Heart left ventricle (tissue), 16 donors: ENCODE data around the gene PTK6. TPM values are rescaled to one million over a fixed set of nuclear protein-coding genes. Genes with fewer than 3 reads are reported as not detected.

Experiments used
- ATAC-seq, 4 donors: fragments of 200-7000 bp; cut with Tn5 transposase; one replicate each; pipeline ENCODE4 v1.9.1; 2020 to 2022; ENCODE audit warnings: moderate library complexity in 4 of 4, mild to moderate bottlenecking in 3 of 4, moderate number of reproducible peaks in 1 of 4
- DNase-seq, 5 donors: peaks; one replicate each; pipeline ENCODE4 v3.0.0-alpha.2; 2020
- H3K27ac ChIP-seq, 12 donors: fragments of 200-600 bp; sonication (generic) in 4 of 12; one replicate each; pipeline versions ENCODE4 v1.5.0 to v1.8.0; 2016 to 2022; ENCODE audit warnings: mild to moderate bottlenecking in 2 of 12
- H3K27me3 ChIP-seq, 9 donors: fragments of 200-600 bp; sonication (generic) in 2 of 9; one replicate each; pipeline versions ENCODE4 v1.5.1 to v1.8.0; 2016 to 2022; ENCODE audit warnings: mild to moderate bottlenecking in 3 of 9
- H3K36me3 ChIP-seq, 9 donors: fragments of 200-600 bp; sonication (generic) in 2 of 9; one replicate each; pipeline versions ENCODE4 v1.5.0 to v1.8.0; 2018 to 2022; ENCODE audit warnings: mild to moderate bottlenecking in 2 of 9
- H3K4me1 ChIP-seq, 12 donors: fragments of 200-600 bp; sonication (generic) in 4 of 12; one replicate each; pipeline versions ENCODE4 v1.5.0 to v1.8.0; 2016 to 2022; ENCODE audit warnings: mild to moderate bottlenecking in 3 of 12
- H3K4me3 ChIP-seq, 12 donors: fragments of 200-600 bp; sonication (generic) in 4 of 12; one replicate each; pipeline versions ENCODE4 v1.5.0 to v1.8.0; 2017 to 2022; ENCODE audit warnings: mild to moderate bottlenecking in 9 of 12, moderate library complexity in 4 of 12
- H3K9me3 ChIP-seq, 12 donors: fragments of 200-600 bp; sonication (generic) in 4 of 12; one replicate each; pipeline versions ENCODE4 v1.5.0 to v1.8.0; 2016 to 2022; ENCODE audit warnings: mild to moderate bottlenecking in 1 of 12
- POLR2A ChIP-seq, 2 donors: fragments of 450-650 bp; IDR thresholded peaks; one replicate each; pipeline ENCODE4 v1.6.1; 2017; ENCODE audit warnings: antibody characterized with exemption in 2 of 2, mild to moderate bottlenecking in 2 of 2, moderate library complexity in 2 of 2
- WGBS, 4 donors: extraction: QIAGEN DNeasy Blood & Tissue Kit in 2 of 4; methylation state at CpG; one replicate each; pipeline versions ENCODE4 v1.1.5 to v1.1.7; 2013 to 2018; 5-methylcytosine and 5-hydroxymethylcytosine counted together
- intact Hi-C, 10 donors: fragments of 100-400 bp; cut with DNase I; formaldehyde crosslinking; loops; one replicate each; pipeline versions ENCODE4 v1.11.1 to v1.14.2; 2022
- polyA plus RNA-seq, 2 donors: library from polyadenylated mRNA; stranded (reverse); fragments of 200-250 nt; gene quantifications; one replicate each; pipeline ENCODE4 v1.2.3, GENCODE V29; 2013
- total RNA-seq, 9 donors: library from RNA; depleted of rRNA in 2 of 9; stranded (reverse); fragments of >200 nt in 2 of 9; fragmentation: NEBNext Ultra II Directional in 3 of 9; extraction: Animal tissue kit (Norgen Biotek cat#: 25700) in 3 of 9; gene quantifications; one replicate each; pipeline versions ENCODE4 v1.1.0 to v1.2.4, GENCODE V29; 2016 to 2023
- TF ChIP-seq, protein P1 (sequence below), 12 donors: fragments of 200-600 bp; sonication (generic) in 4 of 12; IDR thresholded peaks; one replicate each; pipeline versions ENCODE4 v1.5.0 to v1.8.0; 2018 to 2022; ENCODE audit warnings: antibody characterized with exemption in 12 of 12, mild to moderate bottlenecking in 5 of 12
- donor health status: ischemic (EF 13 %, LVEDD 7.1; RV severe dilation, severe dysfunction).
- donor health status: healthy with polysubstance abuse.
- donor health status: DM: no; HTN: yes; CAD: no.
- donor health status: DM: no; HTN: no; CAD: no.
- donor health status: ischemic (EF 25% LVEDD 6.9; RV normal size, moderate dysfunction).
- donor health status: ischemic (EF 25% LVEDD 5.7; RV mildly dilated, moderate dysfunction).
- donor health status: healthy.
- donor health status: DM: yes; HTN: yes; CAD: no.
- donor health status: ischemic (EF 35%, LVEDD 5.7; RV mildly dilated, moderate dysfunction).
- donor health status: nonischemic (EF 11% LVEDD 7.7; RV severe dilation, severe dysfunction).
- donor health status: DM: yes; HTN: yes; CAD: no.
- donor health status: PGD.
- donor health status: ischemic (EF 29% LVEDD 5.4; RV normal size, mild dysfunction).
- donor health status: nonischemic (EF 23%, LVEDD 6.1; RV moderate dilation, normal function).

Gene PTK6
- total and polyA plus RNA-seq, 11 donors, result 0.04 to 0.29 (median 0.12) TPM; not detected in 7

DNA sequence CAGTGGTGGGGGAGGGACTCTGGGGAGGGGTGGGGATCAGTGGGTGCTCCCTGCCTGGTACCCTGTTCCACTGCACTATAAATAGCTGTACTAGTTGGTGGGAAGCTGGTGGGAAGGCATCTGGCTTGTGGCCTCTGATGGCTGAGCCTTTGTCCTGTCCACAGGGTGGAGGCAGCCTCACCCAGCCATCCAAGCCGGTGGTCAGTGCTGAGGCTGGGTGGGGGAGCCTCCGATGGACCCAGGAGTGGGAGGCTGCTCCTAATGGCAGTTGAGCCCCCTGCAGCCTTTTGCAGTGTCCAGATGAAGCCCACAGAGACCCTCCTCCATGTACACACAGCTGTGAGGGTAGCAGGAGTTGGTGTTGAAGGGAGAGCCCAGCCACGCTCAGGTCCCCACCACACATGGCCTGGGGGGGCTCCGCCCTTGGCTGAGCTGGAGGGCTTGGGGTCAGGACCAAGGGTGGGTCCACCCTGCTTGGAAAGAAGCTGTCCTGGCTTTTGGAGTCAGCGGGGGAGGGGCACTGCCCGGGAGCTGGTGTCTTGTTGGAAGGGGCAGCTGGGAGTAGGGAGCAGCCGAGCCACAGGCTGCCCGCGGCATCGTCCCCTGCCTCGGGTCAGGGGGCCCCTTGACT lies 14.1 kb downstream of the PTK6 start:
- TF ChIP-seq, protein P1, sequence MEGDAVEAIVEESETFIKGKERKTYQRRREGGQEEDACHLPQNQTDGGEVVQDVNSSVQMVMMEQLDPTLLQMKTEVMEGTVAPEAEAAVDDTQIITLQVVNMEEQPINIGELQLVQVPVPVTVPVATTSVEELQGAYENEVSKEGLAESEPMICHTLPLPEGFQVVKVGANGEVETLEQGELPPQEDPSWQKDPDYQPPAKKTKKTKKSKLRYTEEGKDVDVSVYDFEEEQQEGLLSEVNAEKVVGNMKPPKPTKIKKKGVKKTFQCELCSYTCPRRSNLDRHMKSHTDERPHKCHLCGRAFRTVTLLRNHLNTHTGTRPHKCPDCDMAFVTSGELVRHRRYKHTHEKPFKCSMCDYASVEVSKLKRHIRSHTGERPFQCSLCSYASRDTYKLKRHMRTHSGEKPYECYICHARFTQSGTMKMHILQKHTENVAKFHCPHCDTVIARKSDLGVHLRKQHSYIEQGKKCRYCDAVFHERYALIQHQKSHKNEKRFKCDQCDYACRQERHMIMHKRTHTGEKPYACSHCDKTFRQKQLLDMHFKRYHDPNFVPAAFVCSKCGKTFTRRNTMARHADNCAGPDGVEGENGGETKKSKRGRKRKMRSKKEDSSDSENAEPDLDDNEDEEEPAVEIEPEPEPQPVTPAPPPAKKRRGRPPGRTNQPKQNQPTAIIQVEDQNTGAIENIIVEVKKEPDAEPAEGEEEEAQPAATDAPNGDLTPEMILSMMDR (IDR thresholded peaks at IDR 0.05), result no peak
- TF ChIP-seq POLR2A (IDR thresholded peaks at IDR 0.05), result no peak
- intact Hi-C loops, result loop anchor here in 2 of 10 donors (5.0 to 10.0 kb wide), 2 partner anchors 78 to 81 kb away; no protein-coding TSS in a partner anchor
- WGBS, 4 donors, result 87 to 96% (median 92%) methylated on average over 4 to 11 of the region's 11 CpGs
- DNase-seq, result peak in 3 of 5 donors; percentile 9 to 65 (median 30)
- H3K27me3 ChIP-seq, result no peaks in the 10 kb centered on the region
- H3K4me1 ChIP-seq, result peaks cover 0 to 35% (median 22%) of the 10 kb centered on the region in 12 donors
- peaks cover 0 to 9% (median 0%) of the 10 kb centered on the region in 12 donors for H3K9me3 ChIP-seq
- ATAC-seq, result no peak
- H3K36me3 ChIP-seq, result peaks cover 0 to 21% (median 2%) of the 10 kb centered on the region in 9 donors
- no peak overlapping the region for H3K27ac ChIP-seq
- H3K4me3 ChIP-seq, result no peak overlapping the region

DNA sequence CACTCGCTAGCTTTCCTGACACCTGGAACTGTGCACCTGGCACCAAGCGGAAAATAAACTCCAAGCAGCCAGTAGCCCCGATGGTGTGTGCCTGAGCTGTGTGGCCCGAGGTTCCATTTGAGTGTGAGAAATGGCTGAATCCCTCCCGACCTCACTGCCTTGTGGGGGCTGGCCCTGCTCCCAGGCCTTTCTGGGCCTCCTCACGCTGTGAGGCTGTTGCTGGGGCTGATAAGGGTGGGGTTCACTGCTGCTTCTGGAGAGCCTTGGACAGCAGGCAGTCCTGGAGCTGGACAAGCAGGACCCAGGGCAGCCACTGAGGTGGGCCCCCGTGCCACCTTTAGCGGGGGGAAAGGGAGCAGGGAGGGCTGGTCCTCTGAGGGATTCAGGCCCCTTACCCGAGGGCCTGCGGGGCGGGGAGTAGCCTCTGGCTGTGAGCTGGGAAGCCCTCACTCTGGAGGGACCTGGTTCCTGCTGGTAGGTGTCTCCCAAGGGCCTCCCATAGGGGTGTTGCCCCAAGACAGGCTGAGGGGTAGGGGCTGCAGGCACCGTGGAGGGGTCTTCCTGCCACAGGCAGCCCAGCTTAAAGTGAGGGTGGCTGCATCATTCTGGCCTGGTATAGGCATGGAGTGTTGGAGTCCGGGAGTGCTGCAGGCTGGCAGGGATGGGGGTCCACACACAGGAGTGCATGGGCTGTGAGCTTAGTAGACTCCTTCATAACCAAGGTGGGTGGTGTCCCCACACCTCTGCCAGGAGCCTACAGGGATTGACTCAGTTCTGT lies 14.9 kb downstream of the PTK6 start:
- Histone ChIP-seq H3K9me3 (peaks cover 0 to 9% (median 0%) of the 10 kb centered on the region in 12 donors), H3K4me3 (peak overlapping the region in 8 of 12 donors; percentile 33 to 97 (median 90)), H3K4me1 (peaks cover 0 to 35% (median 22%) of the 10 kb centered on the region in 12 donors), H3K27me3 (no peaks in the 10 kb centered on the region), H3K36me3 (peaks cover 0 to 21% (median 2%) of the 10 kb centered on the region in 9 donors), H3K27ac (peak overlapping the region in 4 of 12 donors; percentile 8 to 99 (median 26))
- TF ChIP-seq POLR2A (IDR thresholded peaks at IDR 0.05), result no peak
- TF ChIP-seq, protein P1 (IDR thresholded peaks at IDR 0.05), result no peak
- intact Hi-C loops, result loop anchor here in 2 of 10 donors (5.0 to 10.0 kb wide), 2 partner anchors 77 to 80 kb away; no protein-coding TSS in a partner anchor
- no peak for ATAC-seq
- 65 to 77% (median 68%) methylated on average over 10 to 13 of the region's 13 CpGs for WGBS, 4 donors
- peak in 3 of 5 donors; percentile 9 to 29 (median 25) for DNase-seq

DNA sequence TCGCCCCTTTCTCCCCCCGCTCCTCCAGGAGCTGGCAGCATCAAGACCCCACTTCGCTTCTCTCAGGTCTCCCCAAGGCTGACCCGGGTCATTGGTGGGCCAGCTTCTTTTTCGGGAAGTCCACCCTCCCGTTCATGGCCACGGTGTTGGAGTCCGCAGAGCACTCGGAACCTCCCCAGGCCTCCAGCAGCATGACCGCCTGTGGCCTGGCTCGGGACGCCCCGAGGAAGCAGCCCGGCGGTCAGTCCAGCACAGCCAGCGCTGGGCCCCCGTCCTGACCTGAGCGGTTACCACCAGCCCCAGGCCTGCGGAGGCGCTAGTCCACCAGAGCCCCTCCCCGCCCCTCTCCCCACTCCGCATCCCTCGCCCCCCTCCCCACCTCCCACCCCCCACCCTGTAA lies 15.6 kb downstream of the PTK6 start:
- 24 to 39% (median 26%) methylated on average over 14 to 23 of the region's 23 CpGs for WGBS, 4 donors
- H3K27ac ChIP-seq, result peak overlapping the region in 10 of 12 donors; percentile 89 to 99 (median 96)
- peaks cover 0 to 9% (median 0%) of the 10 kb centered on the region in 12 donors for H3K9me3 ChIP-seq
- intact Hi-C loops, result loop anchor here in 5 of 10 donors (1.0 to 10.0 kb wide), 4 partner anchors 24 to 79 kb away; no protein-coding TSS in a partner anchor
- H3K36me3 ChIP-seq, result peaks cover 0 to 21% (median 2%) of the 10 kb centered on the region in 9 donors
- H3K27me3 ChIP-seq, result no peaks in the 10 kb centered on the region
- TF ChIP-seq, protein P1 (IDR thresholded peaks at IDR 0.05), result no peak
- TF ChIP-seq POLR2A (IDR thresholded peaks at IDR 0.05), result no peak
- DNase-seq (peak in 3 of 5 donors; percentile 29 to 51 (median 33)), ATAC-seq (no peak)
- H3K4me3 ChIP-seq, result peak overlapping the region; percentile 73 to 98 (median 88)
- peaks cover 0 to 35% (median 22%) of the 10 kb centered on the region in 12 donors for H3K4me1 ChIP-seq
